Measurements from ENCODE around the gene CNTN5.
"Not testable (repeated sequence)": the region's sequence is repeated elsewhere in the genome, so short reads cannot be mapped to it uniquely, and the experiment has no call there.

CNTN5 gene

DNA sequence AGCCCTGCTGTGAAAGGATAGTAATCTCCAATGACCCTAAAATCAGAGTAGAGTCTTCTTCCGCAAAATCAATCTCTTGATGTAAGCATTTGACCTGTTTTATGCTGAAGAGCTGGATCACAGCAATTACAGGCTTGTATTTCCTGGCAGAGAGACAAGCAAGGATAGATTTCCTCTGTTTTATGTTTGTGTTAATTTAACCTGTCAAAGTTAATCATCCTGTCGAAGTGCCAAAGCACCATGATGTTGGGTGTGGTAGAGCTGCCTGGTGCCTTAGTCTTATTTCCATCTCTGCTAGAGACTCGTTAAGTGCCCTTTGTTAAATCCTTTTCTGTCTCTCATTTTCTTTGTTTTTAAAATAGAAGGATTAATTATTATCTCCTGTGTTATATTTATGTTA is 248.1 kb downstream of the CNTN5 start:
- no peak for DNase-seq (ENCODE audit: low read depth in 1 of 2, low spot score in 1 of 2)

DNA sequence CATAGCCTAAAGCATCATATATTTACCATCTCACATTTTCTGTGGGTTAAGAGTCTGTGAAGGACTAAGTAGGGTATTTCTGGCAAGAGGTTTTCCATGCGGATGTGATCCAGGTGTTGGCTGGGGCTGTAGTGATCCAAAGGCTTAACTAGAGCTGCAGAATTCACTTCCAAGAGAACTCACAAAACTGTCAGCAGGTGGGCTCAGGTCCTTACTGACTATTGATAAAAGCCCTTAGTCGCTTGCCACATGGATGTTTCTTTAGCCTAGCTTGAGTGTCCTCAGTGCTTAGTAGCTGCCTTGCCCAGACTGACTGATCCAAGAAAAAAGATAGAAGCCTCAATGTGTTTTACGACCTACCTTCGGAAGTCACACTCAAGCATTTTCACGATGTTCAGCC is 250.8 kb downstream of the CNTN5 start:
- DNase-seq (ENCODE audit: low read depth in 1 of 2, low spot score in 1 of 2) = no peak

DNA sequence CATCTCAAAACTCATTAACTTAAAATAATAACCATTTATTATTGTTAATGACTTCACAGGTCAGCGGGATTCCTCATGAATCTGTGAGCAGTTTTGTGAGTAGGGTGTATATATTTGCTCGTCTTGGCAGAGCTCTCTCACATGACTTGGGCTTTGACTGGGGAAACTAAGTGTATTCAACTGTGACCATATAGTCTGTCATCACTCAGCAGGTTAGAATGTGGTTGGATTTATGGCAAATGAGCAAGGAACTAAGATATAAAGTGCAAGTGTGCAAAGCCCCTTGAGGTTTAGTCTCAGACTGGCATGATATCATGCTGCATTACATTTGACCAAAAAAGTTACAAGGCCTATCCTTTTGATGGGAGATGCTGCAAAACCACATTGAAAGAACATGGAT is 254.8 kb downstream of the CNTN5 start:
- DNase-seq (ENCODE audit: low read depth in 1 of 2, low spot score in 1 of 2) = no peak

DNA sequence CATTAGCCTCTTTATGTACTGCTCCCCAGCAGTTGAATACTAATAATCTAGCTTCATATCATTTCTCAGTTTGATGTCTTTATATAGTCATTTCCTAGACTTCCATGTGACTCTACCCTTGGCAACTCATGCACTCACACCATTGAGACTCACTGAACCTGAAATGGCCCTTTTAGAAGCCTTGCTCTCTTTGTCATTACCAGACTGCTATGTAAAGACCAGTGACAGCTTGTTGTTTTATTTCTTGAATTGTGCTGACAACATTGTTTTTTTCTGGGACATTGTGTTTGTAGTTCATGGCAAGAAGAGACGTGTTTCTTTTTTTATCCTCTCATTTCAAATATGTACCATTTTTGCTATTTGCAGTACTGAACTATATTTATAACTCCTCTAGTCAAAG is 256.5 kb downstream of the CNTN5 start:
- DNase-seq (ENCODE audit: low read depth in 1 of 2, low spot score in 1 of 2) = no peak

DNA sequence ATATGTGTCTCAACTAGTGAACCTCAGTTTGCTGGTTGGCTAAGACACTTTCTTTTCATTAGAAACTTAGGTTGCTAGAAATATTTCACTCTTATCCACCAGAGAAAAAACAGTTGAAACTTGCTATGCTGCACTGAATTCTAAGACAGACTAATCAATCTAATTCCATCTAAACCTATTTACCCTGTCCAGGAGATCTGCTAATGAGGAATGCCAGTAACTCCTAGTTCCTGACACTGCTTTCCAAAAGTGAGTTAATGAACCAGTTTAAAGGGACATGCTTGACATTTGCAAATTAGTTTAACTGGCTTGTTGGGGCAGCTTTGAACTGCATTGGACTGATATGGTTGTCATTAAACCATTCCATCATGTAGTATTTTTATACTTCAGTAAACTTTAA is 258.5 kb downstream of the CNTN5 start:
- no peak for DNase-seq (ENCODE audit: low read depth in 1 of 2, low spot score in 1 of 2)

DNA sequence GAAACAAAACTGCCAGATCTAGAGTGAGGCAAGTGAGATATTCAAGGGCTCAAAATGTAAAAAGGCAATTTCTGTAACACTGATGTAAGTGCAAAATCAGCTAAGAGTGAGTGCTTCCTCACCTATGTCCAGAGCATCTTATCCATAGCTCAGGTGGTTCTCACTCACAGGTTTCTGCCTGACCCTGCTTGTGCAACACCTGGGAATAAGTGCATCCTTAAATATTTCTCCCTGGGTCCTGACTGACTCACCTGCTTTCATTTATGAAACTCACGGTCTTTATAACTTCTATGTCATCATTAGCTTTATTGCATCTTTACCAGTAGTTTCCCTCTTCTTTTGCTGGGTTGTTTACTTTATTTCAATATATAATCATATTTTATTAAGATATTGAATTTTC is 260.6 kb downstream of the CNTN5 start:
- DNase-seq (ENCODE audit: low read depth in 1 of 2, low spot score in 1 of 2) = no peak

DNA sequence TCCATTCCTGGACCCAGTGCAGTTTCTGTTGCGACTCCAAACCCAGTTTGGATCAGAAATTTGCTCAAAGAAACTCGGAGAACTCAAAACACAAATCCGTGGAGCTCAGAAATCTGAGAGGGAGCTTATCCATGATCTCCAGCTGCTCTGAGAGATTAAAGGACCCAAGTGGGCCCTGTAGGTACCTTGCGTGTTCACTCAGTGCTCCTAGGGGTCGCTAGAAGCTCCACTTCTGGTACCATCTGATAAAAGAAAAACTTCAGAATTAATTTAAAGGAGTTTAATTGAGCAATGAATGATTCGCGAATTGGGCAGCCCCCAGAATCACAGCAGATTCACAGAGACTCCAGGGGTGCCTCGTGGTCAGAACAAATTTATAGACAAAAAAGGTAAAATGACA is 277.2 kb downstream of the CNTN5 start:
- not testable (repeated sequence) for DNase-seq (ENCODE audit: low read depth in 1 of 2, low spot score in 1 of 2)

DNA sequence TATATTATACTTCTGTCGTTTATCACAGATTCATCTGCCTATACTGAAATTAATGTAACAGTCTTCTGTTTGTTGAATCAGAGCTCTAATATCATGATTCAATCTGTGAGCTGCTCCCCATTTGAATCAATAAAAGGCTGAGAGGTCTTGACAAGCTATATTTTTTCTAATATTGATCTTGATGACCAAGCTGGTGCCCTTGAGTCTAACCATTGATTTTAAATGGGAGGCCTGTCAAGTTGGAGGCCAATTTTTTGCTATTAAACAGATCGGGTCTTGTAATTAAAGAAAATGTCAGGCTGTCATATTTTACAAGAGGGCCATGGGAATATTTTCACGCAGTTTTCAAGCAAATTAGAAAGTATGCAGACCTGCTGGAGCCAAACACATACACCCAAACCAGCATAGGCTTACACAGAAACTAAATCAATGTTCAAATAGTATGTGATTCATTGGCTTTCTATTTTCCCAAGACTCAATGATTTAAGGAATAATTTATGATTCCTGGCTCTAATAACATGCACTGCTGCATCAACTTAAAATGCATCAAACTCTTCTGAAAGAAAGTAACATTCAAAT is 286.9 kb downstream of the CNTN5 start:
- no peak for DNase-seq (ENCODE audit: low read depth in 1 of 2, low spot score in 1 of 2)

DNA sequence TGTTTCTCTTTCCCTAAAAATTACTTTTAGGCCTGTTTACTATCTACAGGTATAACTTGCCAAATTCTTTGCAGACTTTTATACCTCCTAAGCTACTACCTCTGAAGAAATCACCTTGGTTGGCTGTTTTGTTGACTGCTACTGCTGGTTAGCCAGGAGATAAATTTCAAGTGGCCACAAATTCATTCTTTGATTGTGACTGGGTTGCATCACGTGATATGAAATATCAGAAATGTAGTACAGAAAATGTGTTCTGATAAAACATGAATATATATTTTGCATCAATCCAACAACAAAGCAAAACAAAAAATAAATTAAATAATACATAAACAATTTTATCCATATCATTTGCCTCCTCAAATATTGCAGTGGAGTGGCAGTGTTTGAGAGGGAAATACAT is 291.1 kb downstream of the CNTN5 start:
- DNase-seq (ENCODE audit: low read depth in 1 of 2, low spot score in 1 of 2) = no peak

DNA sequence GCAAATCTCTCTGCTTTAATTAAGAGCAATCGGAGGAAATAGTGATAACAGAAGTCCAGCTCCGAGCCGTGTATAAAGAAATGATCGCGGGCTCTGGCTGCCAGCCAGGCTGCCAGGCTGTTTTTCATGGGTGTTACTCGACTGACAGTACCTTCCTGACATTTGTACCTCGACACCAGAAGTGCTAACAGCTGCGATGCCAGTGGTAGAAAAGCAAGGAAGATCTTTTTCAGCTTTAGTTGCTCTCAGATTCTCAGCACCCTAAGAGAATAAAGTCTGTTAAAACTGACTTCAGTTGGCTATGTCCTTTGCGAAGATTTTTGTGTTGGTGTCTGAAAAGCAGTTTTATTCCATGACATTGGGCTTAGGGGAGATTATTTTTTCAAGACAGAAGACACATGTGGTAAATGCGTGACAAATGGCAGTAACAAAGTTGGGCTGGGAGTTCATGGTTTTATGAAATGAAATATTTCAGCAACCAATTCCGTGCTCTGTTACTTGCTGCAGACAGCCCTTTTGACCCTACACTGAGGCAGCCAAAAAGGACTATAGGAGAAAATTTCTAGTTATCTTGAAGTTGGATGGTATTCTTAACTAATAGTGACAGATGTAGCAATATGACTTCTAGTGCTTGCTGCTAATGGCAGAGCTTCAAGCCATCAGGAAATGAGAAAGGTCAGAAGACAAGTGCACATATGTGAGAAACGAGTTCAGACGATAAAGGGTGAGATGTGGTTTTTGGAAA is 296.2 kb downstream of the CNTN5 start:
- DNase-seq (ENCODE audit: low read depth in 1 of 2, low spot score in 1 of 2) = no peak

DNA sequence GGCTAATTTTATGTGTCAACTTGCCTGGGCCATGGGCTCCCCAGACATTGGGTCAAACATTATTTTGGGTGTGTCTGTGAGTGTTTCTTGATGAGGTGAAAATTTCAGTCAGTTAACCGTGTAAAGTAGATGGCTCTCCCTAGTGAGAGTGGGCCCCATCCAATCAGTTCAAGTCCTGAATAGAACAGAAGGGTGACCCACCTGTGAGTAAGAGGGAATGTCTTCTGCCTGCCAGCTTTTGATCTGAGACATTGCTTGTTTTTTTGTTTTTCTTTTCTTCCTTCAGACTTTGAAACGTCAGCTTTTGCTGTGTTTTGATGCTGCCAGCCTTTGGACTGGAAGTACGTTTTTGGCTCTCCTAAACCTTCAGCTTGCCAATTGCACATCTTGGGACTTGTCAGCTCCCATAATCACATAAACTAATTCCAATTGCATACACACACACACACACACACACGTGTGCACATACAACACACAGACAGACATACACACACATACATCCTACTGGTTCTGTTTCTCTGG is 300.1 kb downstream of the CNTN5 start:
- DNase-seq (ENCODE audit: low read depth in 1 of 2, low spot score in 1 of 2) = no peak

DNA sequence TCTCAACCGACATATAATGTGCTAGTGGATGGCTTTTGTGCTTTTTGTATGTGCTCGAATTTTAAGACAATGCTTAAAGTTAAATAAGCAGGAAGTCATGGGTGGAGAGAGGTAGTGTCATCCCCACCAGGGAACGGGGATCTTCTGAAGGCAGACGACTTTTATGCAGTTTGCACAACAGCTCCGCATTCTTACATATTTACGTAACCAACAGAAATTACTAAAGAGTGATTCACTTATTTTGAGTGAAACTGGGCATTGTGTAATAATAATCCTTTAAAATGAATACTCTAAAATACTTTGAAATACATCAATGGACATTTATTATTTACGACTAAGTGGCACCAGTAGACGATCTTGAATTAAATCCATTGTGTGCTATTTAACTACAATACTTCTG is 305.1 kb downstream of the CNTN5 start:
- no peak for DNase-seq (ENCODE audit: low read depth in 1 of 2, low spot score in 1 of 2)

DNA sequence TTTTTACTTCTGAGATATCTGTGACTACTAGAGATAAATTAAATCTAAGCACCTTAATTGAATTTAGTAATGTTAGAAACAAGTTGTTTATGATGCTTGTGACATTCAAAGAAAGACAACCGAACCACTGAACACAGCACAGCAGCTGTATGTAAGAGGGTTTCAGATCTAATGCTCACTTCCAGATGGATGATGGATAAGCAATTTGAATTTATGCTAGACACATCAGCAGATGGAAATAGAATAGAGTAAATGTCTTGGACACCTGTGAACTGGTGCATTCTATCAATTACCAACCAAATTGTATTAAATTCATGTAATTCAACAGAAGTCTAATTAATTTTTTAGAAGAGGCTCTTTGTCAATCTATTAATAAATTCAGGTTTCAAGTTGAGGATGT is 306.3 kb downstream of the CNTN5 start:
- DNase-seq (ENCODE audit: low read depth in 1 of 2, low spot score in 1 of 2) = no peak

DNA sequence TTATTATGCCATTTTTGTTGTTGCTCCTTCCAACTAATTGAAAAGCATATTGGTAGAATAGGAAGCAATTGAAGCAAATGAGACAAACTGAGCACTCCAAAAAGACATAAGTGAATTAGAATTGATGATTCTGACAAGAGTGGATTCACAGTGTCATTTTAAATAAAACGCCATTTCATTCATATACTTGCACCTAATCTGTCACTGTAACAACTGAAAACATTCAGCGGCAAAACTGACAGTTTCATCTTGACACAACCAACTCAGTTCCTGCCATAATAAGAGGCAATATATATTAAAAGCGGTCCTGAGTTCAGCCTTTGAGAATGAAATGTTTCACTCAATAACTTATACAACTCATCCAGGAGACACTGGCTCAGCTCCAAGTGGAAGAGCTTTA is 306.8 kb downstream of the CNTN5 start:
- no peak for DNase-seq (ENCODE audit: low read depth in 1 of 2, low spot score in 1 of 2)

DNA sequence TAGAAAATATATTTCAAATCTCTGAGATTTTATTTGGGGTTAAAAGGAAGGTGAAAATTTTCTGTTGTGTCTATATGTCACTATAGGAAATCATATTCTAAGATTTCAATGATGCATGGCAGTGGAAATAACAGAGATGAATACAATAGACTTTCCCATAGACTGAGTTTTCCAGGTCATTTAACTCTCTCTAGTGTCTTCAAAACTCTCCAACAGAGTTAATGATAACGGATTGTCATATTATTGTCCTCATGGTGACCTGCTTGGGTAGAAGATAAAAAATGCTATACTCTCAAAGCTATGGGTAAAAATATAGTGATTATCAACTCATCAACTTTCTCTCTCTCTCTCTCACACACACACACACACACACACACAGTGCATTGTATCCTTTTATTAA is 312.9 kb downstream of the CNTN5 start:
- DNase-seq (ENCODE audit: low read depth in 1 of 2, low spot score in 1 of 2) = no peak

DNA sequence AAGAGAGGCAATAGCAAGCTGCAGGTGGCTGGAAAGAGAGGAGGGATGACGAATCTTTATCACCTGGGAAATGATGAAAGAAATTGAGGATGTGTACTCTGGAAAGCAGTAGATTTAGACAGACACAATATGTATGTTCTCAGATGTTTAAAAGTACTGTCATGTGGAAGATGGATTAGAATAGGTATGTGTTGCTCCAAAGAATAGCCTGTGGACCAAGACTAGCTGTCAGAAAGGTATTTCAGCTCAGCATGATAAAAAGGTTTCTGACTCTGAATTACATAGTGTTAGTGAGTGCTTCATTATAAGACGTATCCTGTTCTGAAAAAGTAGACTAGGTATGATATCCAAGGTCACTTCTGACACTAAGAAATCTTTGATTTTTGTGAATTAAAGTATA is 322.4 kb downstream of the CNTN5 start:
- no peak for DNase-seq (ENCODE audit: low read depth in 1 of 2, low spot score in 1 of 2)

DNA sequence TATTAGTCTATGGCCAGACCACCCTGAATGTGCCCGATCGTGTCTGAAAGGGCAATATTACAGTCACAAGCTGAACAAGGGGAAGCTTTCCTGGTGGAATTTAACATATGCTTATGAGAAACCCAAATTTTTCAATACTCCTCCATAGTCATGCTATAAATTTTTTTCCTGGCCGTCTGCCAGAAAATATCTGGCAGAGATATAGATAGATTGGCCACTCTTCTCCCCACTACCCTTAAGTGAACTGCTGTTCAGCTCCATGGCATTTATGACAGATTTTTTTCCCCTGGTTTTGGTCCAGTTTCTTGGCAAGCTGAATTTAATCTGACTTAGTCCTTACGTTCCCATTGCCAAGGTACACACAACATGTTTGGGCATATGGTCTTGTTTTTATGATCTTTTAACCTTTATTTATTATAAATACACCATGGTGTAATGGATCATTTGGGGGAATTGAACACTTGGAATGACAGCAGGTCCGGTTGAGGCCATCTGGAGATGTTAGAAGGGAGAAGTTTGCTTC is 328.5 kb downstream of the CNTN5 start:
- DNase-seq (ENCODE audit: low read depth in 1 of 2, low spot score in 1 of 2) = no peak

DNA sequence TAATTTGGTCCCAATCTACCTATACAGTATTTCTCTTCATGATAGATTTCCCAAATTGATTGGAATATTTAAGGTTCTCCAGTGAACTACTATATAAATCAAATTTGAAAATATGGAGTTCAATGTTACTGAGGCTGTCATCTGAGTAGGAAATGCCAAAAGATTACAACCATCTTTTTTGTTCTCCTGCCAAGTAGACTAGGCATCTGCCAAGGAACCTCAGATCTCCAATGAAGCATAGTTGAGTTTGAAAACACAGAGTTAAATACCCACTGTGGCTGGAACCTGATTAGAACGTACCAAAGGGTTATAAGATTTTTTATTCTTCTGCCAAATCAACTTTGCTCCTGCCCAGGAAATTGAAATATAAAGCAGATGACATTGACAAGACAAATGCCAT is 330.9 kb downstream of the CNTN5 start:
- no peak for DNase-seq (ENCODE audit: low read depth in 1 of 2, low spot score in 1 of 2)

DNA sequence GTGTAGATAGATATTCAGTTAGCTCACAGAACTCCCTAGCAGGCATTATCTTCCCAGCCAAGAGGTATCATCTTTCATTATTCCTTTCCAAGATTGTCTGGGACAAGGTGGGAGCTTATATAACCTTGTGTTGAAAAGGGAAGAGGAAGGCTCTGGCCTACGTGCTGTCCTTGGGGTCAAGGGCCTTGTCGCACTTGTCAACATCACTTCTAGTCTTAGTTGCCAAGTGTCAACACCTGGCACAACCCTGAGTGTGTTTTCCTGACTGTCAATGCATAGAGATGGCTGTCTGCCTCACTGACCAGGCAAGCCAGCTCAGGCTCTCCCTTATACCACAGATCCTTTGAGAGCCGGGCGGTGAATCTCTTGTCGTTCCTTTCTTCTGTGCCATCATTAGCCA is 331.9 kb downstream of the CNTN5 start:
- DNase-seq (ENCODE audit: low read depth in 1 of 2, low spot score in 1 of 2) = no peak

DNA sequence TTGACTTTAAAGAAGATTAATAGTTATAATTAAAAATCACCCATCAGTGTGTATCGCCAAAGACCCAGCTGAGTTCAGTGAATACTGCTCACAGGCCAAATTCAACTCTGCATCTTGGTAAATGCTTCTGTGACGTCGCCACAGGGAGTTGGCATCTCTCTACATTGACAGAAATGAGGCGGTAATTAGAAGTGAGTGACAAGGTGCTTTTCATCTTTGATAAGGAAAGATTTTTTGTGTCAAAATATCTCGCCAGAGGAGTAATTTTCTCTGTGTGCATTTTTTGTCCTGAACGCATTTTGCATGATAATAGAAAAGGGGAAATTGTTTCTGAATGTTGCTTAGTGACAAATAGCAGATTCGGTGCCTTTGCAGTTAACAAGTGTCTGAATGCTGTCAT is 345.8 kb downstream of the CNTN5 start:
- no peak for DNase-seq (ENCODE audit: low read depth in 1 of 2, low spot score in 1 of 2)

DNA sequence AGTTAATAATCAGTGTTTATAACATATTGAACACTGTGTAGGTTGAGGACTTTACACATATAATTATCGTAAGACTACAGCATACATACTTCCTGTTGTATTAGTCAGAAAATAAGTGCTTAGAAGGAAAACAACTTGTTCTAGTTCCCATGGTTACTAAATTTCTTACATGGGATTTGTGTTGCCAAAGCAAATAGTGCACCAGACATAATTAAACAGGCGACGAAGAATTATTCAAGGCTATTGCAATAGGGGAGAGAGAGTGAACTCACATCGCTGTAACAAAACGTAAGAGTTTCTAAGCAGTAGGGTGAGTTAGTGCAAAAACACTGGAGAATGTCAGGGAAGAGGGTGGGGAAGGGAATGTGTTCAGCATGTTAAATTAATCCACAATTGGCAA is 347.8 kb downstream of the CNTN5 start:
- no peak for DNase-seq (ENCODE audit: low read depth in 1 of 2, low spot score in 1 of 2)

DNA sequence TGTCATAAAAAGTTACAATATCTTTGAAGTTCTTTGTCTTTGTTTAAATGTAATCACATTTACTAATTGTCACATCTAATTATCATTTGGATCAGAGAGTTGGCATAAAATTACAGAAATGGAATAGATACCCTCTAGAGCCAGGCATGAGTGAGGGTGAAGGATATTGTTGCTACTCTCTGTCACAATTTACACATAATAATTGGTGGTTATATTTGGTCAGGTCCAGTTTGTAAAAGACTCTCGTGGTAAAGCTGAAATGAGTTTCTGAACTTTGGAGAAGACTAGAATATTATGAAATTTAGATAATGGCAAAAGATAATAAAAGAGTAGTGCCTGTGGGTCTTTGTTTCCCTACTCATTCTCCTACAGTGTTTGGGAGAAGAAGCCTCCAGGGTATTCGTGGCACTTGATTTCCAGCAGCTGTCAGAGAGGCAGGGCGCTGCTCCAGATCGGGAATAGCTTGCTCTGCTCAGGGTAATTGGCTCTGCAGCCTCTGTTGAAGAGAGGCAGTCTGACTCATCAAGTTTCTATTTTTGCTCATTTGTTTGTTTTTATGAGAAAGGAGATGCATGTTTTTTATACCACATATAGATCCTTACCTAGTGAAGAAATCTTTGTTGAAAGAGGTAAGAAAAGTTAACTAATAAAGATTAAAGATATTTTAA is 349.9 kb downstream of the CNTN5 start:
- DNase-seq (ENCODE audit: low read depth in 1 of 2, low spot score in 1 of 2) = no peak

All from activated T-helper 1 cell treated with anti-CD3 and anti-CD28 coated beads, Interleukin-2, amount 50 U/mL, for 16 hours (primary cell).